Measurements from ENCODE around the gene SNRPA.

The SNRPA gene

DNA sequence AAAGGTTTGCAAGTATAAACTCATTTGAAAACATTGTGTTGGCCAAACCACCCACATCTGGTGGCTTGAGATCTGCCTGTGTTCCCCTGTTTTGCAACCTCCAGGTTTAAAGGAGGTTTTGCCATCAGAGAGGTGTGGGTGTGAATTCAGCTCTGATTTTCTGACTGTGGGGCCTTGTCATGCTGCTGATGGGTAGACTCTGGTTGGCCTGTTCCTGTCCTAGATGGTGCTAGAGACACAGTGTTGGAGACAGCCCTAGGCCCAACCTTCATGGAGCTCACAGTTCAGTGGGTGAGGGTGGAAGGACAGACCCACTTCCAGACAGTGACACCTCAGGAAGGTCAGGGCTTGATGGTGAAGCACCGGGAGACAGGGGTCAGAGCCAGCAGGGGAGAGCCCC, 34.5 kb downstream of the SNRPA start:
- no peaks in the 10 kb centered on the region for H3K36me3 ChIP-seq
- H3K27ac ChIP-seq, result no peak overlapping the region
- DNase-seq, result no peak
- H3K9me3 ChIP-seq (ENCODE audit: severe bottlenecking), result no peaks in the 10 kb centered on the region
- H3K27me3 ChIP-seq (ENCODE audit: insufficient read depth, low read depth, severe bottlenecking), result no peaks in the 10 kb centered on the region
- no peak for TF ChIP-seq CTCF (IDR thresholded peaks at IDR 0.05; ENCODE audit: low read depth, low read length)
- no peak overlapping the region for H3K4me3 ChIP-seq (ENCODE audit: low read depth, low read length)

GRCh38 chr19:40786060-40787037, 35.3 kb downstream of the SNRPA start:
- Histone ChIP-seq H3K9me3 (ENCODE audit: severe bottlenecking) (no peaks in the 10 kb centered on the region), H3K27me3 (ENCODE audit: insufficient read depth, low read depth, severe bottlenecking) (no peaks in the 10 kb centered on the region), H3K36me3 (no peaks in the 10 kb centered on the region), H3K27ac (peak overlapping the region; percentile 60), H3K4me3 (ENCODE audit: low read depth, low read length) (no peak overlapping the region)
- TF ChIP-seq CTCF (IDR thresholded peaks at IDR 0.05; ENCODE audit: low read depth, low read length), result no peak
- DNase-seq, result no peak

DNA sequence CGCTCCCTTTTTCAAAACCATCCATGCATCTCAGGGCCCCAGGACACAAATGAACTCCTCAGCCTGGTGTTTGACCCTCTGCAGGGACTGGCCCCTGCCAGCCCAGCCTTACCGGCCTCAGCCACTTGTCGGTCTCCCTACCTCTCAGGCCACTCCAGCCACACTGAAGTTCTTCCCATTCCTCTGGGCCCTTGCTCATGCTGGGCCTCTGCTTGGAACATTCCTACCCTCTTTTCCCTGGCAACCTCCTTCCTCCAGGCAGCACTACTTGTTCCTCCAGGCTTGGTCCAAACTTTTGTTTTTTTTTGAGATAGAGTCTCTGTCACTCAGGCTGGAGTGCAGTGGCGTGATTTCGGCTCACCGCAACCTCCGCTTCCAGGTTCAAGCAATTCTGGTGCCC, 40.3 kb downstream of the SNRPA start:
- no peak overlapping the region for H3K4me3 ChIP-seq (ENCODE audit: low read depth, low read length)
- no peaks in the 10 kb centered on the region for H3K36me3 ChIP-seq
- TF ChIP-seq CTCF (IDR thresholded peaks at IDR 0.05; ENCODE audit: low read depth, low read length), result no peak
- no peak for DNase-seq
- H3K27me3 ChIP-seq (ENCODE audit: insufficient read depth, low read depth, severe bottlenecking), result no peaks in the 10 kb centered on the region
- no peak overlapping the region for H3K27ac ChIP-seq
- H3K9me3 ChIP-seq (ENCODE audit: severe bottlenecking), result no peaks in the 10 kb centered on the region

DNA sequence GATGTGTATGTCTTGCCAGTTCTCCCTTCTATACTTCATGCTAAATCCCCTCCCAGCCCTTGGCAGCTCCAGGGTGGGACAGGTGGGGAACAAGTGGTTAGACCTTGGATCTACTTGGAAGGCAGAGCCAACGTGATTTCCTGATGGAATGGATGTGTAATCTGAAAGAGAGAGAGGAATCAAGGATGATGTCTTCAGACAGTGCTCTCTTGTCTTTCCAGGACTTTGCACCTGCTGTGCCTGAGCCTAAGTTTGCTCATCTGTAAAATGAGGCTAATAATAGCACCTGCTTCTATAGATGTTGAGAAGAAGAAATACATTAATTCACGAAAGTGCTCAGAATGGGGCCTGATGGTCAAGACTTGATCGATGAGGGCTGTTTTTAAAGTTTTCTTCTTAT, 41.0 kb downstream of the SNRPA start:
- H3K4me3 ChIP-seq (ENCODE audit: low read depth, low read length), result no peak overlapping the region
- no peak for TF ChIP-seq CTCF (IDR thresholded peaks at IDR 0.05; ENCODE audit: low read depth, low read length)
- H3K36me3 ChIP-seq, result no peaks in the 10 kb centered on the region
- H3K27me3 ChIP-seq (ENCODE audit: insufficient read depth, low read depth, severe bottlenecking), result no peaks in the 10 kb centered on the region
- no peak for DNase-seq
- no peak overlapping the region for H3K27ac ChIP-seq
- H3K9me3 ChIP-seq (ENCODE audit: severe bottlenecking), result no peaks in the 10 kb centered on the region

DNA sequence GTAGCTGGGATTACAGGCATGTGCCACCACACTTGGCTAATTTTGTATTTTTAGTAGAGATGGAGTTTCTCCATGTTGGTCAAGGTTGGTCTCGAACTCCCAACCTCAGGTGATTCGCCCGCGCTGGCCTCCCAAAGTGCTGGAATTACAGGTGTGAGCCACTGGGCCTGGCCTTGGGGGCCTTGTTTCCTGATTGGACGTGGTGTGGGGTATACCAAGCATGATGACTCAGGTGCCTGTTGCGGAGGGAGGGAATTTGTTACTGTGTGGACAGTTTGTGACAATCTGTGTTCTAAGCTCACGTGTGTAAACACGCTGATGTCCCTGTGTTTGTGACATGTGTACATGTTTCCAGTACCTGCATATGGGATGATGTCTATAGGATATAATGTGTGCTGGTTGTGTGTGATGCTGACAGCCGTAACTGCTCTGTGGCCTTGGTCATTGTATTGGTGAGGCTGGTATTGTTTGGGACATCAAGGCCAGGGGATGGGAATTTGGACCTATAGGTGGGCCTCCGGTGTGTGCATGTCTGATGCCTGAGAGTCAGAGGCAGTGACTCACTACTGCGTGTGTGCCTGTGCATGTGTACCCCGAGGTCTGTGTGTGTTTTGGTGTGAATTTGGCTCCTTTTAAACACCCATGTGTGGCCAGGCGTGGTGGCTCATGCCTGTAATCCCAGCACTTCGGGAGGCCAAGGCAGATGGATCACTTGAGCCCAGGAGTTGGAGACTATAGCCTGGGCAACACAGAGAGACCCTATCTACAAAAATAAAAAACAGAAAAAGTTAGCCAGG, 46.4 kb downstream of the SNRPA start:
- no peak for TF ChIP-seq CTCF (IDR thresholded peaks at IDR 0.05; ENCODE audit: low read depth, low read length)
- H3K4me3 ChIP-seq (ENCODE audit: low read depth, low read length), result no peak overlapping the region
- H3K27ac ChIP-seq, result peak overlapping the region; percentile 86
- peaks cover 22% of the 10 kb centered on the region for H3K36me3 ChIP-seq
- H3K27me3 ChIP-seq (ENCODE audit: insufficient read depth, low read depth, severe bottlenecking), result no peaks in the 10 kb centered on the region
- no peaks in the 10 kb centered on the region for H3K9me3 ChIP-seq (ENCODE audit: severe bottlenecking)
- no peak for DNase-seq
